WERI-Rb-1 (cell line): ENCODE results near the gene CAMTA1.
"Not testable (repeated sequence)": the region's sequence is repeated elsewhere in the genome, so short reads cannot be mapped to it uniquely, and the experiment has no call there.

Source experiments
- DNase-seq: peaks from one replicate; pipeline ENCODE4 v3.0.0-alpha.2; 2020
- H3K27ac ChIP-seq: fragments of 250-450 bp; sonication (Bioruptor Pico); 2 replicates; pipeline ENCODE4 v1.5.1; 2020; ENCODE audit warnings: mild to moderate bottlenecking, moderate library complexity
- H3K27me3 ChIP-seq: fragments of 250-450 bp; sonication (Bioruptor Pico); 2 replicates; pipeline ENCODE4 v1.5.1; 2021; ENCODE audit warnings: mild to moderate bottlenecking, low read depth, moderate library complexity; ENCODE audit not compliant: insufficient read depth, severe bottlenecking
- H3K36me3 ChIP-seq: fragments of 250-450 bp; sonication (Bioruptor Pico); 2 replicates; pipeline ENCODE4 v1.5.1; 2020; ENCODE audit warnings: mild to moderate bottlenecking, moderate library complexity
- H3K4me3 ChIP-seq: 2 replicates; pipeline ENCODE4 v1.5.1; 2011; ENCODE audit warnings: low read depth, mild to moderate bottlenecking, control low read depth, low read length
- H3K9me3 ChIP-seq: fragments of 250-450 bp; sonication (Bioruptor Pico); 2 replicates; pipeline ENCODE4 v1.5.1; 2021; ENCODE audit warnings: mild to moderate bottlenecking, moderate library complexity; ENCODE audit not compliant: severe bottlenecking
- TF ChIP-seq, protein P1 (sequence below): IDR thresholded peaks from 2 replicates; pipeline ENCODE4 v1.5.1; 2011; ENCODE audit warnings: low read depth, mild to moderate bottlenecking, control low read depth, inconsistent platforms, low read length

CAMTA1 gene

DNA sequence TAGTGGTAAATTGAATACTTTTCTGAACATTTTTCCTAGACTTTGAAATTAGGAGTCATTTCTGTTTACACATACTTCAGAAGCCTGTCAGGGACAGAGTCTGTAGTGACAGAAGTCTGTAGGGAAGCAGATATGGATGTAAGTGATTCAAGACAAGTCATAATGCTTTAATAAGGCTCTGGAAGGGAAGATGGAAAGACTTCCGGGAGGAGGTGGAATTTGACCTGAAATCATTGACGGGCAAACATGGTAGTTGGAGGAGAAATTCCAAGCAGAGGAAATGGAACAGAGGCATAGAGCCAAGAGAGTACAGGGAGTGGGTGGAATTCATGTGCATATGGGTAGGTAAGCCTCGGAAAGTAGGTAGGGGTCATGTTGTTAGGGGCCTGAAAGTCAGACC is 22.5 kb downstream of the CAMTA1 start:
- no peak for DNase-seq
- no peak overlapping the region for H3K27ac ChIP-seq
- H3K9me3 ChIP-seq = no peaks in the 10 kb centered on the region
- H3K27me3 ChIP-seq = no peaks in the 10 kb centered on the region
- H3K4me3 ChIP-seq = no peak overlapping the region
- TF ChIP-seq, protein P1, sequence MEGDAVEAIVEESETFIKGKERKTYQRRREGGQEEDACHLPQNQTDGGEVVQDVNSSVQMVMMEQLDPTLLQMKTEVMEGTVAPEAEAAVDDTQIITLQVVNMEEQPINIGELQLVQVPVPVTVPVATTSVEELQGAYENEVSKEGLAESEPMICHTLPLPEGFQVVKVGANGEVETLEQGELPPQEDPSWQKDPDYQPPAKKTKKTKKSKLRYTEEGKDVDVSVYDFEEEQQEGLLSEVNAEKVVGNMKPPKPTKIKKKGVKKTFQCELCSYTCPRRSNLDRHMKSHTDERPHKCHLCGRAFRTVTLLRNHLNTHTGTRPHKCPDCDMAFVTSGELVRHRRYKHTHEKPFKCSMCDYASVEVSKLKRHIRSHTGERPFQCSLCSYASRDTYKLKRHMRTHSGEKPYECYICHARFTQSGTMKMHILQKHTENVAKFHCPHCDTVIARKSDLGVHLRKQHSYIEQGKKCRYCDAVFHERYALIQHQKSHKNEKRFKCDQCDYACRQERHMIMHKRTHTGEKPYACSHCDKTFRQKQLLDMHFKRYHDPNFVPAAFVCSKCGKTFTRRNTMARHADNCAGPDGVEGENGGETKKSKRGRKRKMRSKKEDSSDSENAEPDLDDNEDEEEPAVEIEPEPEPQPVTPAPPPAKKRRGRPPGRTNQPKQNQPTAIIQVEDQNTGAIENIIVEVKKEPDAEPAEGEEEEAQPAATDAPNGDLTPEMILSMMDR = no peak
- H3K36me3 ChIP-seq = peaks cover 14% of the 10 kb centered on the region

DNA sequence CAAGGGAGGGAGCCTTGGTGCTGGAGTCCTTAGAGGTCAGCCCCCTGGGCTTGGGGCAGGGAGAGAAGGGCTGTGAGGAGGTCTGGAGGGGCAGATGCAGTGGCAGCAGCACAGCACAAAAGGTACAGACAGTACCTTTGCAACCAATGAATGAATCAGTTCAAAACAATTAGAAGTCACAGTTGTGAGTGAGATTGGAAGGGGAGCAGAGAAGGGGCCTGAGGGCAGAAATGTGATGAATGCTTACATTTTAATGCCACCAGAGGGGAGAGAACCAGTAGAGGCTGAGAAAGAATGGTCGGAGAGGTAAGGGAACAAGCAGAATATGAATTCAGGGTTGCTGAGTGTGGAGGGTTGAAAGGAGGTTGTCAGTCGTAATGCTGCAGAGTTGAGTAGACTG is 24.2 kb downstream of the CAMTA1 start:
- TF ChIP-seq, protein P1 = no peak
- Histone ChIP-seq H3K36me3 (peaks cover 14% of the 10 kb centered on the region), H3K9me3 (no peaks in the 10 kb centered on the region), H3K27me3 (no peaks in the 10 kb centered on the region), H3K4me3 (no peak overlapping the region), H3K27ac (no peak overlapping the region)
- no peak for DNase-seq

- DNase-seq = not testable (repeated sequence)
Observed at GRCh38 chr1:6810146-6810734, 25.0 kb downstream of the CAMTA1 start.

DNA sequence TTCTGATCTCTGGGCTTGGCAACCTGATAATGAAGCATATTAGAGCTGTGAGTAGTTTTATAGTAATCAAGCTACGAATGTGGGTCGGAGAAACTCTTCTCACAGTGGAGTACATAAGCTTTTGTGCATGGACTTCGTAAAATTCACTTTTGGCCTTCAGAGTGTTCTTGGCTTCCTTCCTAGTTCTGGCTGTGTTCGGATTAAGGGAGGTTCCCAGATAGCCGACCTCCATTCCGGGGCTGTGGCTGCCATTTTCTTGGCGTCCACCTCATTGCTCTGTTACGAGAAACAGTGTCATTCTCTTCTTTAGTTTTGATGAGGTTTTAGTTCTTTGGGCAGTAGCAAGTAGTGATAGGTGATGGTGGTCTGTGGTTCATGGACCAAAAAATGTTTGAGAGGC is 26.3 kb downstream of the CAMTA1 start:
- no peaks in the 10 kb centered on the region for H3K27me3 ChIP-seq
- TF ChIP-seq, protein P1 = no peak
- no peak for DNase-seq
- no peak overlapping the region for H3K4me3 ChIP-seq
- H3K27ac ChIP-seq = no peak overlapping the region
- peaks cover 14% of the 10 kb centered on the region for H3K36me3 ChIP-seq
- H3K9me3 ChIP-seq = no peaks in the 10 kb centered on the region

More at GRCh38 chr1:6810146-6810734, 25.0 kb downstream of the CAMTA1 start:
- H3K9me3 ChIP-seq, H3K4me3 ChIP-seq, H3K27me3 ChIP-seq, H3K27ac ChIP-seq: not testable (repeated sequence)
- H3K36me3 ChIP-seq = peaks cover 14% of the 10 kb centered on the region

- Histone ChIP-seq H3K27me3 (no peaks in the 10 kb centered on the region), H3K4me3 (no peak overlapping the region), H3K36me3 (peaks cover 14% of the 10 kb centered on the region), H3K27ac (no peak overlapping the region), H3K9me3 (no peaks in the 10 kb centered on the region)
- TF ChIP-seq, protein P1 = no peak
- DNase-seq = no peak
Observed at GRCh38 chr1:6813165-6813564, 27.9 kb downstream of the CAMTA1 start.

- Histone ChIP-seq H3K9me3 (no peaks in the 10 kb centered on the region), H3K27ac (no peak overlapping the region), H3K4me3 (no peak overlapping the region), H3K27me3 (no peaks in the 10 kb centered on the region), H3K36me3 (no peaks in the 10 kb centered on the region)
- TF ChIP-seq, protein P1 = no peak
- DNase-seq = no peak
Observed at GRCh38 chr1:6815726-6816125, 30.5 kb downstream of the CAMTA1 start.
